HFFc6 (cell line): Measurements from ENCODE around the gene BAZ2B. TPM values are rescaled to one million over a fixed set of nuclear protein-coding genes. Genes with fewer than 3 reads are reported as not detected.

ENCODE experiments used
- DNase-seq: peaks from one replicate; pipeline ENCODE4 v3.0.0-alpha.2; 2018
- H3K27ac Mint-ChIP-seq: 2 replicates; pipeline ENCODE4 v1.8.0; 2020; ENCODE audit warnings: mild to moderate bottlenecking, mixed read lengths
- H3K27me3 Mint-ChIP-seq: 2 replicates; pipeline ENCODE4 v1.8.0; 2021; ENCODE audit warnings: mild to moderate bottlenecking, moderate library complexity, mixed read lengths; ENCODE audit not compliant: insufficient read depth
- H3K36me3 Mint-ChIP-seq: 2 replicates; pipeline ENCODE4 v1.8.0; 2021; ENCODE audit warnings: low read depth, mixed read lengths
- H3K4me1 Mint-ChIP-seq: 2 replicates; pipeline ENCODE4 v1.8.0; 2020; ENCODE audit warnings: low read depth, mixed read lengths
- H3K4me3 Mint-ChIP-seq: 2 replicates; pipeline ENCODE4 v1.8.0; 2020; ENCODE audit warnings: mild to moderate bottlenecking, moderate library complexity, mixed read lengths
- H3K9me3 Mint-ChIP-seq: 2 replicates; pipeline ENCODE4 v1.8.0; 2020; ENCODE audit warnings: mild to moderate bottlenecking, mixed read lengths
- CTCF ChIP-seq: fragments of 200-600 bp; sonication (generic); IDR thresholded peaks from 2 replicates; pipeline ENCODE4 v1.5.0; 2021; ENCODE audit warnings: antibody characterized with exemption, mild to moderate bottlenecking
- total RNA-seq, 6 experiments: library from RNA; stranded (reverse); fragmentation: NEBNext Ultra II Directional; extraction: Animal tissue kit (Norgen Biotek cat#: 25700); gene quantifications; 2 replicates in 1 of 6; 3 replicates in 5 of 6; pipeline ENCODE4 v1.2.3, GENCODE V29; 2021

BAZ2B gene
- total RNA-seq, 6 experiments from 2014 or later = 18.6 to 23.7 (median 19.2) TPM

GRCh38 chr2:159381574-159381973 lies 234.8 kb downstream of the BAZ2B start:
- H3K4me1 Mint-ChIP-seq = no peaks in the 10 kb centered on the region
- peaks cover 5% of the 10 kb centered on the region for H3K36me3 Mint-ChIP-seq
- DNase-seq = no peak
- no peaks in the 10 kb centered on the region for H3K27me3 Mint-ChIP-seq
- no peak overlapping the region for H3K4me3 Mint-ChIP-seq
- H3K9me3 Mint-ChIP-seq = no peaks in the 10 kb centered on the region
- H3K27ac Mint-ChIP-seq = no peak overlapping the region
- TF ChIP-seq CTCF = no peak

- no peaks in the 10 kb centered on the region for H3K27me3 Mint-ChIP-seq
- no peak overlapping the region for H3K4me3 Mint-ChIP-seq
- H3K9me3 Mint-ChIP-seq = no peaks in the 10 kb centered on the region
Measured at GRCh38 chr2:159380685-159381239, 235.6 kb downstream of the BAZ2B start.

GRCh38 chr2:159379181-159379580 lies 237.2 kb downstream of the BAZ2B start:
- Mint-ChIP-seq H3K4me3 (no peak overlapping the region), H3K27me3 (no peaks in the 10 kb centered on the region), H3K4me1 (no peaks in the 10 kb centered on the region), H3K36me3 (peaks cover 5% of the 10 kb centered on the region), H3K27ac (no peak overlapping the region), H3K9me3 (no peaks in the 10 kb centered on the region)
- TF ChIP-seq CTCF = no peak
- DNase-seq = no peak

More at GRCh38 chr2:159380685-159381239, 235.6 kb downstream of the BAZ2B start:
- no peak overlapping the region for H3K27ac Mint-ChIP-seq
- DNase-seq = no peak
- H3K4me1 Mint-ChIP-seq = no peaks in the 10 kb centered on the region
- peaks cover 5% of the 10 kb centered on the region for H3K36me3 Mint-ChIP-seq
- no peak for TF ChIP-seq CTCF

- Mint-ChIP-seq H3K27me3 (no peaks in the 10 kb centered on the region), H3K9me3 (no peaks in the 10 kb centered on the region), H3K4me3 (no peak overlapping the region), H3K27ac (no peak overlapping the region), H3K4me1 (no peaks in the 10 kb centered on the region), H3K36me3 (peaks cover 5% of the 10 kb centered on the region)
- DNase-seq = no peak
- no peak for TF ChIP-seq CTCF
Measured at GRCh38 chr2:159375241-159375640, 241.1 kb downstream of the BAZ2B start.

GRCh38 chr2:159371506-159371905 lies 244.8 kb downstream of the BAZ2B start:
- no peaks in the 10 kb centered on the region for H3K9me3 Mint-ChIP-seq
- H3K27me3 Mint-ChIP-seq = no peaks in the 10 kb centered on the region
- H3K36me3 Mint-ChIP-seq = peaks cover 8% of the 10 kb centered on the region
- no peak for DNase-seq
- no peak overlapping the region for H3K4me3 Mint-ChIP-seq
- TF ChIP-seq CTCF = no peak
- no peaks in the 10 kb centered on the region for H3K4me1 Mint-ChIP-seq
- H3K27ac Mint-ChIP-seq = no peak overlapping the region

- Mint-ChIP-seq H3K27me3 (no peaks in the 10 kb centered on the region), H3K36me3 (peaks cover 14% of the 10 kb centered on the region), H3K4me1 (peaks cover 14% of the 10 kb centered on the region), H3K9me3 (no peaks in the 10 kb centered on the region), H3K27ac (no peak overlapping the region), H3K4me3 (no peak overlapping the region)
- no peak for DNase-seq
- no peak for TF ChIP-seq CTCF
Measured at GRCh38 chr2:159366538-159366937, 249.8 kb downstream of the BAZ2B start.
